HG03460 (cell line): Measurements from ENCODE around the gene SFXN5.
A peak's percentile ranks its signal among the peaks of the same experiment; 100 is the strongest.

Experiments
- ATAC-seq: cut with Tn5 transposase; IDR thresholded peaks from one replicate; pipeline ENCODE4 v1.9.1; 2021; ENCODE audit not compliant: unreplicated experiment

Gene SFXN5

DNA sequence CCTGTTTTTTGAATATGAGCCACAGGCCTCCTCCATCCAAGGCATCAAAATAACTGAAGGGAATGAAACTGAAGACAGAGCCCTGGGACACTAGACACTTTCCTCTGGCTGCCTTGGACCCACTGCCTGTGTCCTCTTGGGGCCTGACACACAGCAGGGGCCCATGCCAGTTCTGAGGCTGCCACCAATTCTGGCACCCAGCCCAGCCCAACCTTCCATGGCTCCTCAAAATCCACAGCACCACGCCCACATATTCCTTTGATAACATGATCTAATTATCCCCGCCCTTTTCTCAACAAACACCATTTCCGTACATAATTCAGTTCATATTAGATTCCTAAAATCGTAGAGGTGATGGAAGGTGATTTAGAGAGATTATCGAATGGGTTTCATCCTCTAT is 90.0 kb downstream of the SFXN5 start:
- ATAC-seq, result no peak

DNA sequence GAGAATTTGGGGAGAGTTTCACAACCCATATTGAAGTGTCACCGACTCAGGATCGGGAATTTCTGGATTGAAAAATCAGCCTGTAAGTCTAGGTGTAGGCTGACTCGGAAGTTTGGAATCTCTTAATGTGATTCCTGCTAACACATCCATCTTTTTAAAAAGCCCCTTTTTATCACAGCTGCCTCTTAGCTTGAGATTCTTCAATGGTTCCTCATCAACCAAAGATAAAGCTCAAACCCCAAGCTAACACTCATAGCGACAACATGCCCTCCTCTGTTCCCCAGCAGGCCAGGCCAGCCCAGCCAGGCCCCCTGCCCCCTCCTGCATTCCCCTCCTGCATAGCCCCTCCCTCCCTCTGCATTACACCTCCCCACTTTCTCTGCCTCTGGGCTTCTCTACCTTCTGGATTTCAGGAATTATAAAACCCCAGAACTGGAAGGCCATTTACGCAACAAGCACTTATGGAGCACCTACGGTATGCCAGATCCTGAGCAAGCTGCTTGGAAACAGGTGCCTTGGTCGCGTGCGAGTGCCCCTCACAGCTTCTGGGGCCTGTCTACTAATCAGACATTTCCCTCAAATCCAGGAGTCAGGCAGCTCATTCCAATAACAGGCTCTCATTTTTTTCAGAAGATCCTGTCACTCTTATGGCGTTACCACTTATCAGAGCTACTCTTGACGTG is 90.8 kb downstream of the SFXN5 start:
- no peak for ATAC-seq

DNA sequence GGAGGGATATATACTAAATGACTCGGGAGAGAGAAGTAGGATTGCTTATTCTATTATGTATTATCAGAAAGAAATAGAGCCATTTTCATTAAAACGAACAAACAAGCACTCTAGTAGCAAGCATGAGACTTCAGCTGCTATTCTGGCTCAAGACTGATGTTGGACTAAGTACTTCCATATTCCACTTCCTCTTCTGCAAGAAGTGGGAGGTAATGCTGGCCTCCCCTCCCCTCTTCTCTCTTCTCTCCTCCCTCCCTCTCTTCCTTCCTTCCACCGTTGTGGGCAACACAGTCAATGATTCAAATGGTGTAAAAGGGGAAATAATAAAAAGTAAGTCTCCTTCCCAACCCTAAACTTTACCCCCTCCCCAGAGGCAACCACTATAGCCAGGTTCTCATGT is 91.6 kb downstream of the SFXN5 start:
- ATAC-seq, result no peak

DNA sequence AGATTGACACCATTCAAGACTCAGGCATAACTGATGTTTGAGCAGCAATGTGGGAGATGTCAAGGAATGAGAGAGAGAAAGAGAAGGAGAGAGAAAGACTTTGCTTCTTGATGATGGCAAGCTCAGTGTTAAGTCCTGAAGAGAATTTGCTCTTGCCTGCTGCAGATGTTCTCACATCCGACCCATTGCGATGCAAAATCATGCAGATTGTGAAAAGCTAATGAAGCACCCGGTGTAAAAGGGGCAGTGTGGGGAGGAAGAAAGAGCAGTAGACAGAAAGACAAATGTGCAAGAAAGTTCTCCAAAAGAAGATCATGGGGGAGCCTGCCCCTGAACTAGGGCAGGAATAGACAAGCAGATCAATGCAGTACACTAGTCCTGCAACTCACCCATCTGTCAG is 96.5 kb downstream of the SFXN5 start:
- no peak for ATAC-seq

DNA sequence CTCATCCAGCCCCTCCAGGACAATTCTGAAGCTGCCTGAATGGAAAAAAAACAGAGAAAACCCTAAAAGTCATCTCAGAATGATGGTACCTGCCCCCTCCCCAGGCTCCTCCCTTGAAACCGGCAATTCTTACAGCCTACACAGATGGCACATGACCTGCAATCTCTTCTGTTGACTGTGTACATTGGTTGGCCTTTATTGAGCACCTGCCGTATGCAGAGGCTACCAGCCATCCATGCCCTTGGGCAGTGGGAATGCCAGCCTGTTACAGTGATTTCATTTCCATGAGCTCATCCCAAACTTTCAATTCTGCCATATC is 97.1 kb downstream of the SFXN5 start:
- ATAC-seq, result no peak

DNA sequence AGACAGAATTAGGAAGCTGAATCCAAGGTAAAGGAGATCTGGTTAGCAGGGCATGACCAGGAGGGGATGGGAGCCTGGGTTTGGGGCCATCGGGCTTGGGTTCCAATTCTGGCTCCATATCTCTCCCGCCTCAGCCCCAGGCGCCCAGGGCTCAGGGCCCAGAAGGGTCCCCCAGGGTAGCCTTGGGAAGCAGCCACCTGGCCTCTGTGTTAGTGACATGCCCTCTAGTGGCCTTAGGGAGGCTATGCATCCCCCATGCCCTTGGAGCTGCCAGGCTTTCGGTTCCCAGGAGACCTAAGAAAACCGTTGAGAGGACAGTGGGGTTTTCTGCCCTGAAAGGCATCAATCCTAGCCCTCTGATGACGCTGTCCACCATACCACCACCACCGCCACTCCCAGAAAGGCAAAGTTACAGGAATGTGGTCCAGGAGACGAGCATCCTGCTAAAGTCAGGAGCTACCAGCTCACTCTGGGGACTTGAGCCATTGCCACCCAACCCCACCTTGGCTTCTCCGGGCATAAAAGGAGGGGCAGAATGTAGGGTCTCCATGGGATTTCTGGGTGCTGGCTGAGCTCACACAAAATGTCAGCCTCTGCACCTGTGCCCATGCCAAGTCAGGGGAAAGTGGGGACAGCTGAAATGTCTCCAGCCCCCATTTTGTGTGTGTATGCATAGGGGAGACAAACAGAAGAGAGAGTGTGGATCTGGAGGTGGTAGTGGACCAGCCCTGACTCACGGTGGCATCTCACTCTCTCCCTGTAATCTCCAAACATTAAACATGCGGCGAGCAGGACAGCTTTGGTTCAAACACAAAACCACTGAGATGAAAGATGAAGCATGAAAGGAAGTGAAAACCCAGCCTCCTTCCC is 97.7 kb downstream of the SFXN5 start:
- peak; percentile 78 for ATAC-seq

DNA sequence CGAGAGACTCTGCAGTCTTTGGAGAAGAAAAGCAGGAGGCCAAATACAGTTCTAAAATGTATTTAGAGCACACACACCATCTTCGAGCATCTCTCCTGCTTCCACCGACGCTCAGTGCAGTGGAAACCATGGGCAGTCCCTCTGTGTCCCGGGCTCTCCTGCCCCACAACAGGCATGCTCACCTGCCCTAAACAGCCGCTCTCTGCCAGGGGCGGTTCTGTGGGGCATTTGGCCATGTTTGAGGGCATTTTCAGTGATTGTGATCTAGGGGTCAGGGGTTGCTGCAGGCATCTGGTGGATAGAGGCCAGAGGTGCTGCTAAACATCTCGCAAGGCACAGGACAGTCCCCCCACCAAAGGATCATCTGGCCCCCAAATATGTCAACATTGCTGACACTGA is 98.4 kb downstream of the SFXN5 start:
- ATAC-seq, result no peak

DNA sequence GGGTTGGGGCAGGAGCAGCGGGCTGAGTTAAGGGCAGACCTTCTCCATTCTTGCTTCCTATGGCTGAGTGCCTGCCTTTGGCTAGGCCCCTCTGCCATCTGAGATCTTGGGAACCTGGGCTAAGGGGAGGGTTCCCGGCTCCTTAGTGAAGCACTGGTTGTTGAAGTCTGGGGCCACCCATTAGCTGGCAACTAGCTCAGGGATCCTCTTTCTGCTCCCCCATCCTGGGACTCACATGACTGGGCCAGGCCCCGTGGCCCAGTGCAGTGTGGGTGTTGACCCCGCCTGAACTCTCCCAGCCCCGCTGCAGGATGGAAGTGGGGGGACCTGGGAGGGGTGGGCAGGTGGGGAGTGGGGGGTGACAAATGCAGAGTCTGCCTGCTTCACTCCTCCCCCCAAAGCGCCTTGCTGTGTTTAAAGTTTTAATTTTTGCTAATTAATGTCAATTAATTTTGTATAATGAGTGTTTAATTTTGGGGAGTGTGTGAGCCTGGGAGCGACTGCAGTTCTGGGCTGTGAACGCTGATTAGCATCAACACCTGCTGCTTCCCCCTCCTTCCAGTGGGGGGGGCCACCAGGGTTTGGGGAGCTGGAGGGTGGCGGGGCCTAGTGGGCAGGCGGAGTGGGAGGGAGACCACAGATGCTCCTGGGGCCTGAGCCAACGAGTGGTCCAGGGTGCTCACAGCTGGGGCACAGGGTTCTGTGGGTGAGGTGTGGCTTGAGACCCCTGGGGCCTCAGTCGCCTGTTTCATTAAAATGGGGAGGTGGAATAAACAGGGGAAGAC is 99.0 kb downstream of the SFXN5 start:
- no peak for ATAC-seq

DNA sequence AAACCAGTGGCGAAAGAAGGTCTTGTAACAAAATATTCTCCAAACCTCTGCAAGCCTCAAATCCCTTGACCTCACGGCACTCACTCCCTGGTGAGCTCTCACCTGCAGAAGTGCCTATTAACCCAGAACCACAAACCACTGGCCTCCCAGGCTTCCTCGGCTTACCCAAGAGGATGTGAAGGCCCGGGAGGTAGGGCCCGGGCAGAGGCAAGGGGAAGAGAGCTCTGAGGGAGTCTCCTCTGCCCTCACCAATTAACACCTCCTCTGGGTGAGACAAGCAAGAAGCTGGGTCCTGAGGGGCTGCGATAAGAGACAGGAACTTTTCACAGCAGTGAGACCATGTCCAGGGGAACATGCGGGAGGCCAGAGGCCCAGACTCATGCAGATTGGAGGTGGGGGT is 100.5 kb downstream of the SFXN5 start:
- no peak for ATAC-seq

DNA sequence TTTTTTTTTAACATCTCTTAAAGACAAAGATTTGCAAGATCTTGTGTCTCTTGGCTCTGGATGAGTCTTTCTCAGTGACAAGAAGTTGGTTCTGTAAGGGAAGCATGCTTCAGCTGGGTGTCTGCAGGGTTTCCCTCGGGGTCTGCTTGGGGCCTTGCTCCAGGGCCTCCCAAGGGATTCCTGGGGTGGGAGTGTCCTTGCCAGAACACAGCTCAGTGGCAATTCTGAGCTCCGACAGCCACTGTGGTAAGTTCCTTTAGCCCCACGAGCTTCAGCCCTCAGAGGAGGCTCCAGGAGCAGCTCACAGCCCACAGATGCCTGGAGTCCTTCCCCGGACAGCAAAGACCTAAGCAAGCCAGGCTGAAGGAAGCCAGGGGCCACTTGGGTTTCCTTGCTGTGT is 101.8 kb downstream of the SFXN5 start:
- ATAC-seq, result no peak

DNA sequence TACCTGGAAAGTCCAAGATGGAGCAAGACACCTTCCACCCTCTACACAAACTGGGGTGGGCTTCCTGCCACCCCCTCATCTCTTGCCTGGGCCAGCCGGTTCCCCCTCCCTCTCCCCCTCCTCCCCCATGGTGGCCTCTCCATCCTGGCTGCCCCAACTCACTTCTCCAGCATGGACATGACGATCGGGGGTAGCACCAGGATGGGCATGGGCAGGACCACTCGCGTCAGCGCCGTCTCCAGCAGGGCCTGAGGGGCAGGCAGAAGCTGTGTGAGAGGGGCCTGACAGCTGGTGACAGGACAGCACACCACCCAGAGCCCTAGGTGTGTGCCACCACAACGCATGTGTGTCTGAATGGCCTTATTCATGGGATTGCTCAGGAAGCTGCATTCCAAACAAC is 103.2 kb downstream of the SFXN5 start:
- ATAC-seq, result no peak

DNA sequence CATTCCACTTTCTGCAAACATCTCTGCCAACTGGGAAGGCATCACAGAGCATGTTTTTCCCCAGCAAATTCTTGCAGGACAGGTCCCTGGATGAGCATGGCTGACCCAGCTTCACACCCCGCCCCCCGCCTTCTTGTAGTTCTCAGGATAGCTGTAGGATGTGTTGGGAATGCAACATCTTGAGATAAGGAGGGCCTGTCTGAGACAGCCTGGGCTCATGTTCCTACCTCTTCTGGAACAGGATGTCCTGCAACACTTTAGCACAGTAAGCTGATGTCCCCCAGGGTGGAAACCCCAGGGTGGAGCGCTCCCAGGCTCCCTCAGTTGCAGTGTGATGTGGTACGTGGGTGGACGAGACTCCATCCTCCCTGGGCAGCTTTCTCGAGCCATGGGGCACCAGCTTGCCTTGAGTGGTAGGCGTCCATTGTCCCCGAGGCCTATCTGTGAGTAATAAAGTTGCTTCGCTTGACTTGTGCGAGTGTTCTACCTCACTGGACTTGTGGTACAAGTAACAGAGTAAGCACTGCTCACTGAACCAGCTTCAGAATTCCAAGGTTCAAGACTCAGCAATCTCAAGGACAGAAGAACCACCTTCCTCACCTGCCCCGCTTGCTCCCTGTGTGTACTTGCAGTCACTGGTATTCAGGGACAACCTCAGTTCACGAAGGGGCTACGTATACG is 105.6 kb downstream of the SFXN5 start:
- ATAC-seq, result no peak

DNA sequence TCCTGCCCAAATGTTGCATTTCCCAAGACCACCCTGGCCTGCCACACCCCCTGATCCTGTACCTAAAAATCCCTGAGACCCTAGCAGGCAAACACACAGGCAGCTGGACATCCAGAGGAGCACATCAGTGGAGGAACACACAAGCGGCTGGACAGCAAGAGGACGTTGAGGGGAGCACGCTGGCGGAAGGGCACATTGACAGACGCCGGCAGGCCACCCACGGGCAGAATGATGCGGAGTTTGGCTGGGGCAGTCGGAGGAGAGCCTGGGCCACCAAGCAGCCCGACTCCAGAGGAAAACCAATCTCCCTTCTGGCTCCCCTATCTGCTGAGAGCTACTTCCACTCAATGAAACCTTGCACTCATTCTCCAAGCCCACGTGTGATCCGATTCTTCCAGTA is 106.5 kb downstream of the SFXN5 start:
- no peak for ATAC-seq

DNA sequence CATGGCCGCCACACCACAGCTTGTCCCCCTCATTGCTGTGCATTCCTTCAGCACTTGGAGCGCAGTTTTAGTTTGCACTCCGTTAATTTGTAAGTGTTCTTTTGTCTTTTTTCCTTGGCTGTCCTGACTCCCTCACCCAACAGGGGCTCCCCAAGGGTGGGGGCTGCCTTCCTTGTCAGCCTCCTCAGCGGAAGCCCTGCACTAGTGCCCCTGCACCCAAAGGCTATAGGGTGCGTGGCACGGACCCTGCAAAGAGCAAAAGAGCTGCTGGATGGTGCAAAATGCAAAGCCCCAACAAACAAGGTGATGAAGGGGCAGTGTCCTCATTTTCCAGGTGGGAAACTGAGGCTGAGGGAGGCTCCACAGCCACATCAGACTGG is 107.4 kb downstream of the SFXN5 start:
- ATAC-seq, result no peak

DNA sequence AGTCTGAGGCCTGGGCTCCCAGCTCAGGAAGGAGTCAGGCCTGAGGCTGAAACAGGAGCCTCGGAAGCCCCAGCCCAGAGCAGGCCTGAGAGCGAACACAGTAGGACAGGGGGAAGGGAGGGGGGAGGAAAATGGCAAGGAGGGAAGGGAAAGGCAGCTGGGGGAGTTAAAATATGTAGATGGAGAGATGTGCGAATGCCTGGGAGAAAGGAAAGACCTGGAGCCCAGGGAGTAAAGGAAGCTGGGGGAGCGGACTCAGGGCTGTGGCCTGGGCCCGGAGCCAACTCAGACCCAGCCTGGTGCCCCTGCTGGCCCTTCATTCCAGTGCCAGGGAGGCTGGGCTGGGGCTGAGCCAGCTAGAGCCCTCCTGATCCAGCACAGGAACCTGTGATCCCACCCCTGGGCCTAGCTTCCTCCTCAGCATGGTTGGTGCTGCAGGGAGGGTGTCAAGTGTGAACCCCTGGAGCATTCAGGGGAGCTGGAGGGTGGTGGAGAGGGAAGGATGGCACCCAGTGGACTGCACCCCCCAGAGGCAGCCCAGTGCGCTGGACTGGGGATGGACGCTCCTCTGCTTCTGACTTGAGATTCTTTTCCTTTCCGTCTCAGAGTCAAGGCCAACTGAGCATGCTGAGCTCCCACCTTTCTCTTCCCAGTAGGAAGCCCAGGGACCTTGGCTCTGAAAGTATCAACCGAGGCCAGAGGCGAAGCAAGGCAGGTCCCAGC is 107.9 kb downstream of the SFXN5 start:
- ATAC-seq, result no peak

DNA sequence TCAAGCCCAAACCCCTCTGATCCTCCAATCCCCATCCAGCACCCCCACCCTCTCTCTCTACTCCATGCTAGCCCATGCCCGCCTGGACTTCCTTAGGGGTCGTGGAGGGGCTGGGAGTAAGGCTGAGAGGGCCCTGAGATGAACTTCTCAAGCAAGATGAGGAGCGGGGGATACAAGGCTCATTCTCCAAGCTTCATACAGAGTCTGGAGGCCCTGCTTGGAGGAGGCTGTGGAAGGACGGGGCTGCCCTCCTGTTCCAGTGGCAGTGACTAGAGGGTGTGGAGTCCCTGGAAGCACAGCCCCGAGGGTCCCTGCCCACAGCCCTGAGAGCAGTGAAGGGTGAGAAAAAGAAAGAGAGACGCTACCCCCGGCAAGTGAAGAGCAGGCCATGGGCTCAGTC is 108.6 kb downstream of the SFXN5 start:
- ATAC-seq, result no peak

DNA sequence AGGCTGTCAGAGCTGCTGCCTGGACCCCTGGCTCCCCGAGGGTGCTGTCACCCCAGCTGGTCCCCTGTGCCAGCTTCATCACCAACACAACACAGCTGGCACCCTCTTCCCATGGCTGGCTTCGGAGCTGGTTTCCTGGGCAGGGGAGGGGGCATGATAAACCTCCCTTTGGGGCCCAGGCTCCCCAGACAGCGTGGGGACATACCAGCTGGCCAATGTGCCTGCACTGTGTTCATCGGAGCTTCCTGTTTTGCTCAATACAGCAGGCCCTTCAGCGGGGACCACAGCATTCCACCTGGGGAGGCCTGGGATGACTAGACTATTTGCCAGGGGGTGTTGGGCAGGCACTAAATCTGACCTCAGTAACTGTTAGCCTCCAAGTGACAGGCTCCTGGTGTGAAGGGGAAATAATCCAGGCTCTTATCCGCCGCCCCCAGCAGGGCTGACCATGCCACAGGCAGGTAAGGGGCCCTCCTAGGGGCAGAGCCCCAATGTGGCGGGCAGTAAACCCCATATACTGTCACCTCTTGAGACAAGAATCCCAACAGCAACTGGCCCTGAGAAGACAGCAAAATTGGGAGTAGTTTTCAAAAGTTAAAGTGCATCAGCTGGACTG is 109.6 kb downstream of the SFXN5 start:
- ATAC-seq, result no peak

DNA sequence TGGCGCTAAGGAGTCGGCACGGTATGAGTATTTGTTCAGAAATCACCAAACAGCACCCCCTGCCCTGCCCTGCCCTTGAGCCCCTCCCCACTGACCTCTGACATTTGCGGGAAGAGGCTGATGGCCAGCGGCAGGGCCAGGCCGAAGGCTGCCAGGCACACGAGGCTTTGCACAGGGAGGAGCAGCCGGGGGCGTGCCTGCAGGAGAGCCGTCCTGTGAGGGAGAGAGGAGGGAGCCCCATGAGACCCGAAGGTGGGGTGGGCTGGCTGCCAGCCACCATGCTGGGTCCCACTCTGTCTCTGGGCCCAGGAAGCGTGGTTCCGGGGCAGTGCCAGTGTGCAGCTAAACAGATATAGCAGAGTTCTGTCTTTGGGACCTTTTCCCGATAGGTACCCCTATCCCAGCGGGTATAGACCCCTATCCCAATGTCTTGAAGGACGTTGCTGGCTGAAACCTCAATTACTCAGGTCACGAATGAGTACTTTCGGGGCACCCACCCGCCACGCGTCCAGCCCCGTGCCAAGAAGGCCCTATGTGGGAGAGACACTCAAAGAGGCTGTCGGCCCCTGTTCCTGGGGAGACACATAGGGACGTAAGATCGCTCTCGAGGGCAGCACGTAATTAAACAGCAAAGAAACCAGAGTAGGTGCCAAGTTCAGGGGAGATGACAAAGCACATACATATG is 110.3 kb downstream of the SFXN5 start:
- ATAC-seq, result no peak

DNA sequence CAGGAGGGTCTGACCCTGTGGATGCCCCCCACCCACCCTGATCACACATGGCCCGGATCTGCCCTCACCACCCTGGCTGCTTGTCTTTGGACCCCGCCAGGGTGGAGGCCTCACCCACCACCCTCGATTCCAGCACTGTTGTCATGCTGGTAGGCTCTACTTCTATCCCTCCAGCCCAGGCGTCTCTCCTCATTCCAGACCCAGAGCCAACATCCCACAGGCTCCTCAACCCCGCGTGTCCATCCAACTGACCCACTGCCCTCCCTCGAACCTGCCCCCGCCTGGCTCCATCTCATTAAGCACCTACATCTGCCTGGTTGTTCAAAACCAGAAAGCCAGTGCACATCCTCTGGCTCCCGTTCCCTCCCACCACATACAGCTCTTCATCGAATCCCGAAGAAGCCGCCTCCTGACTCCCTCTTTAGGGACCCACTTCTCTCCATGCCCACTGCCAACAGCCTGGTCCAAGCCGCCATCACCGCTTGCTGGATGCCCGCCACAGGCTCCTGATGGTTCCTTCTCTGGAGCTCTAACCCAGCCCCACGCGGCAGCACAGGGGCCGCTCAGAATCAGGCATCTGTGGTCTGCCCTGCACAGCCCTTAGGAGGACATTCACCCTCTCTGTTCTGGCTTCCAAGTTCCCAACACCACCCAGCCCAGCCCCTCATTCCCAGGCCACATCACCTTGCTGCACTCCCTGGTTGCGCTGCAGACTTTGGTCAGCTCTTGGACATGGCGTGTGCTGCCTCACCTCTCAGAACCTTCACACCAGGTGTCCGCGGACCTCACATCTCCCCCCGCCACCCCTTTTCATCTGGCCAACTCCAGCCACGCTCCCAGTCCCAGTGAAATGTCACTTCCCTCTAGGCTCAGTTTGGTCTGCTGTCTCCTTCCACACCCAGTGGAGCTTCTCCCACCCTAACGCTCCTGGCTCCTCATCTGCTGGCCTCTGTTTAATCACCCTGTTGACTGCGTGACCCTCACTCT is 111.2 kb downstream of the SFXN5 start:
- no peak for ATAC-seq
